Panc1 (cell line): ENCODE measurements around the gene SPEM3.

ENCODE experiments used
- REST ChIP-seq, 2 experiments: IDR thresholded peaks; 2 replicates each; pipeline ENCODE4 v1.6.1; 2011 to 2012; ENCODE audit warnings: low read depth in 2 of 2, control low read depth in 1 of 2, low read length in 1 of 2, mild to moderate bottlenecking in 1 of 2, moderate library complexity in 1 of 2; ENCODE audit not compliant: insufficient read depth in 1 of 2
- TF ChIP-seq, protein P1 (sequence below): fragments of 450-650 bp; IDR thresholded peaks from 2 replicates; pipeline ENCODE4 v1.5.1; 2017; ENCODE audit warnings: mild to moderate bottlenecking

- TF ChIP-seq, protein P1, sequence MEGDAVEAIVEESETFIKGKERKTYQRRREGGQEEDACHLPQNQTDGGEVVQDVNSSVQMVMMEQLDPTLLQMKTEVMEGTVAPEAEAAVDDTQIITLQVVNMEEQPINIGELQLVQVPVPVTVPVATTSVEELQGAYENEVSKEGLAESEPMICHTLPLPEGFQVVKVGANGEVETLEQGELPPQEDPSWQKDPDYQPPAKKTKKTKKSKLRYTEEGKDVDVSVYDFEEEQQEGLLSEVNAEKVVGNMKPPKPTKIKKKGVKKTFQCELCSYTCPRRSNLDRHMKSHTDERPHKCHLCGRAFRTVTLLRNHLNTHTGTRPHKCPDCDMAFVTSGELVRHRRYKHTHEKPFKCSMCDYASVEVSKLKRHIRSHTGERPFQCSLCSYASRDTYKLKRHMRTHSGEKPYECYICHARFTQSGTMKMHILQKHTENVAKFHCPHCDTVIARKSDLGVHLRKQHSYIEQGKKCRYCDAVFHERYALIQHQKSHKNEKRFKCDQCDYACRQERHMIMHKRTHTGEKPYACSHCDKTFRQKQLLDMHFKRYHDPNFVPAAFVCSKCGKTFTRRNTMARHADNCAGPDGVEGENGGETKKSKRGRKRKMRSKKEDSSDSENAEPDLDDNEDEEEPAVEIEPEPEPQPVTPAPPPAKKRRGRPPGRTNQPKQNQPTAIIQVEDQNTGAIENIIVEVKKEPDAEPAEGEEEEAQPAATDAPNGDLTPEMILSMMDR = no peak
- TF ChIP-seq REST (IDR thresholded peaks at IDR 0.05; ENCODE audit: insufficient read depth in 1 of 2, low read depth in 2 of 2, low read length in 1 of 2) = no peak
These were observed 8.8 kb downstream of the SPEM3 start for GRCh38 chr17:7437369-7437863.
